ENCODE data around the gene SCIMP.
A peak's percentile ranks its signal among the peaks of the same experiment; 100 is the strongest.

The SCIMP gene

GRCh38 chr17:5234645-5235576 lies at the start of gene SCIMP:
Gene SCIMP, minus strand, starts transcription at chr17:5234860. Its CDS starts 105 bp downstream, at chr17:5234755.
- TF ChIP-seq ZNF274 (IDR thresholded peaks at IDR 0.05; ENCODE audit: low read depth, low read length), result no peak

DNA sequence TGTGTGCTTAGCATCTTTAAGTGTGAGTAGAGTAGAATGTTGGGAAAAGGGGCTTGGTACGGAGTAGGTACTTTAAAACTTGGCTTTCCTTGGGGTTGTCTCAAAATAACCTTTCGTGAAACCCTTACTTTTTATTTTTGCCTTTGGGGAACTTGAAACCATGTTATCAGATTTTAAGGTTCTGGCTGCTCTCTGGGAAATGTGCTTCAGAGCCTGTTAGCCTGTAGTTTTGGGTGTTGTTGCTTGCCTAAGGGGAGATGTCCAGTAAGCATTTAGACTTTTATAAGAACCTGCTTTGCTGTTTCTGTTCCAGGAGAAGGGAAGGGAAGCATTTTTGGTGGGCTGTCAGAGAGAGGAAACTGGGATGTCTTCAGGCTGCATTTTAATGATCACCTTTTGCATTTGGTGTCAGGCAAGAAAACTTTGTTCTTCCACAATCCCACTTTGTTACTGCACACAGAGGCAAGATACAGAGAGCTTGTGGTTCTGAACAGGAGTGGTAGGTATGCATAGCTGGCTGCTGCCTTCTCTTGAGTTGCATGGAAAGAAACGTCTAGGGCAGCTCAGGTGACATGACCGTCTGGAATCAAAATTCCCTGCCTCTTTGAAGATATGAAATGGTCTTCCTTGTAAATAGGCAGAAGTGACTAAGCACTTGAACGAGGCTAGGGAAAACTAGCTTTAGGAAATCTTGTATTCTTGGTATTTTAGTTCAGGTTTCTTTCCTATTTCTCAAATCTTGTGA lies 49.1 kb upstream of the SCIMP start:
- TF ChIP-seq ZNF274 (IDR thresholded peaks at IDR 0.05; ENCODE audit: low read depth, low read length), result no peak
- peak overlapping the region; percentile 98 for H3K4me3 ChIP-seq (ENCODE audit: low read length)

More at GRCh38 chr17:5234645-5235576, at the start of gene SCIMP:
- peak within 1 kb of the TSS; percentile 46 for H3K4me3 ChIP-seq (ENCODE audit: low read length)

- TF ChIP-seq ZNF274 (IDR thresholded peaks at IDR 0.05; ENCODE audit: low read depth, low read length), result no peak
- peak overlapping the region; percentile 98 for H3K4me3 ChIP-seq (ENCODE audit: low read length)
Observed at GRCh38 chr17:5282642-5283217, 48.1 kb upstream of the SCIMP start.

DNA sequence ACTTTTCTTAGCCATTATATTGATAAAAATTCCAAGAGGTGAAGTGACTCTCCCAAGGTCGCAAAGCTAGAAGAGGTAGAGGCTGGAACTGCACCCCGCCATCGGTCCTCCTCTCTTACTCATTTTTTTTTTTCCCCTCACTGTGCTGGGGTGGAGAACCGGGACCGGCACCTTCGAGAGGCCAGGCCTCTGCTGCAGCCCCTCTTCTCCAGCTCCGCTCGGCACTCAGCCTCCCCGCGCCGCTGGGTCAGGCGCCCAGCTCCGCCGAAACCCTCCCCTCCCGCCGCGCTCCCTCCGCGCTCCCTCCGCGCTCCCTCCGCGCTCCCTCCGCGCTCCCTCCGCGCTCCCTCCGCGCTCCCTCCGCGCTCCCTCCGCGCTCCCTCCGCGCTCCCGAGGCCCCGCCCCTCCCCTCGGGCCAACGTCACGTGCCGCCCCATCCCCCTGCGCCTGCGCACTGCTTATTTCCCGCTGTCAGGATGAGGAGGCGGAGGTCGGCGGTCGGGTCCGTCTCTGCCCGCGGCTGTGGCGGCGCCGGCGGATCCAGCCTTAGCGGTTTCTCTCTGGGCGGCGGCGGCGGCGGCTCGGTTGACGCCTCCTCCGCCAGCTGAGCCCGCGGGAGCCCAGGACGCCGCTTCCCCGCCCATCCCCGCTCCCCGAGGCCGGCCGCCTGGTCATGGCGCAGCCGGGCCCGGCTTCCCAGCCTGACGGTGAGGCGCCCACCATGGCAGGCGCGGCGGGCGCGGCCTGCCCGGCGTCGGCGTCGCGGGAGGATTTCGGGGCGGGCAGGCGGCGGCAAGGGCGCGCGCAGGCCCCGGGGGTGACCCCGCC lies 47.4 kb upstream of the SCIMP start, which contains the start of gene RABEP1:
Gene RABEP1, plus strand, starts transcription at position 471 of the 828 bp plus-strand sequence. Its CDS starts 203 bp downstream, at position 674.
- H3K4me3 ChIP-seq (ENCODE audit: low read length), result peak within 1 kb of the TSS; percentile 98
- TF ChIP-seq ZNF274 (IDR thresholded peaks at IDR 0.05; ENCODE audit: low read depth, low read length), result no peak

DNA sequence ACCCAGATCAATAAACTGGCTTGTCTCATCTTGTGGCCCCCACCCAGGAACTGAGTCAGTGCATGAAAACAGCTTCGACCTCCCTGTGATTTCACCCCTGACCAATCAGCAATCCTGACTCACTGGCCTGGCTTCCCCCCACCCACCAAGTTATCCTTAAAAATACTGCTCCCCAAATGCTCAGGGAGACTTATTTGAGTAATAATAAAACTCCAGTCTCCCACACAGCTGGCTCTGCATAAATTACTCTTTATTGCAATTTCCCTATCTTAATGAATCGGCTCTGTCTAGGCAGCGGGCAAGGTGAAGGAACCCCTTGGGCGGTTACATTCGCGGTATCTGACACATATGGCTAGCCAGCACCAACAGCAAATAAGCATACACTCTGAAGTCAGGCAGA lies 37.7 kb upstream of the SCIMP start:
- TF ChIP-seq ZNF274 (IDR thresholded peaks at IDR 0.05; ENCODE audit: low read depth, low read length), result no peak
- H3K4me3 ChIP-seq (ENCODE audit: low read length), result no peak overlapping the region

DNA sequence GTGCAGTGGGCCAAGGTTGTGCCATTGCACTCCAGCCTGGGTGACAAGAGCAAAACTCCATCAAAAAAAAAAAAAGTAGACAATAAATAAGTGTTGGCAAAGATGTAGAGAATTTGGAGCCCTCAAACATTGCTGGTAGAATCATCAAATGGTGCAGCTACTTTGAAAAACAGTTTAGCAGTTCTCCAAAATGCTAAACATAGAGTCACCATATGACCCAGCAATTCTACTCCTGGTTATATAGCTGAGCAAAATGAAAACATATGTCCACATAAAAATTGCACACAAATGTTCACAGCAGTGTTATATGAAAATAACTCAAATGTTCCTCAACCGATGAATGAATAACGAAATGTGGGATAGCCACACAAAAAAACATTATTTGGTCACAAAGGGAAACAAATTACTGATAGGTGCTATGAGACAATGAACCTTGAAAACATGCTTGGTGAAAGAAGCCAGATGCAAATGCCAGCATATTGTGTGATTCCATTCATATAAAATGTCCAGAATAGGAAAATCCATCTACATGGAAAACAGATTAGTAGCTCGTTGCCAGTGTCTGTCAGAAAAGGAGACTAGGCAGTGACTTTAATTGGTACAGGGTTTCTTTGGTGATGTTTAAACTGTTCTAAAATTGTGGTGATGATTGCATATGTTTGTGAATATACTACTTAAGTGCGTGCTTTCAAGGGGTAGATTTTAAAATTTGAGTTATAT lies 34.7 kb upstream of the SCIMP start:
- H3K4me3 ChIP-seq (ENCODE audit: low read length), result no peak overlapping the region
- TF ChIP-seq ZNF274 (IDR thresholded peaks at IDR 0.05; ENCODE audit: low read depth, low read length), result no peak

DNA sequence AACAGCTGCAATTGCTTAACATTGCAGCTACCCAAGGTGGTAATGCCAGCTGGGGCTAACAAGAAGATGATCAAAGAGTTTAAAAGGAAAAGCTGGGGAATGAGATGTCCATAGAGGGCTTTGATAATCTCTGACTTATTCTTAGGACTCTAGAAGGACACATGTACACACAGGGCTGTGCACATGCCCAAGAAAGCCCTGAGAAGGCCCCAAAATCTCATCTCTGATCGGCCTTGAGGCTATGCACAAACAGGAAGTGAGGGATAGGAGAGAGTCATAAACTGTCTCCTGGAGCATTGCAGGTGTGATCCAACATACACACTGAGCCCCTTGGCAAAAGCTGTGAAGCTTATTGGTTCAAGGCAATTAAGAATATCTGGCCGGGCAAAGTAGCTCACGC lies 30.2 kb upstream of the SCIMP start:
- TF ChIP-seq ZNF274 (IDR thresholded peaks at IDR 0.05; ENCODE audit: low read depth, low read length), result no peak
- H3K4me3 ChIP-seq (ENCODE audit: low read length), result no peak overlapping the region

GRCh38 chr17:5263441-5263840 lies 28.8 kb upstream of the SCIMP start:
- TF ChIP-seq ZNF274 (IDR thresholded peaks at IDR 0.05; ENCODE audit: low read depth, low read length), result no peak
- no peak overlapping the region for H3K4me3 ChIP-seq (ENCODE audit: low read length)

GRCh38 chr17:5262416-5262991 lies 27.8 kb upstream of the SCIMP start:
- H3K4me3 ChIP-seq (ENCODE audit: low read length), result no peak overlapping the region
- TF ChIP-seq ZNF274 (IDR thresholded peaks at IDR 0.05; ENCODE audit: low read depth, low read length), result no peak

GRCh38 chr17:5260542-5260941 lies 25.9 kb upstream of the SCIMP start:
- H3K4me3 ChIP-seq (ENCODE audit: low read length), result no peak overlapping the region
- no peak for TF ChIP-seq ZNF274 (IDR thresholded peaks at IDR 0.05; ENCODE audit: low read depth, low read length)

DNA sequence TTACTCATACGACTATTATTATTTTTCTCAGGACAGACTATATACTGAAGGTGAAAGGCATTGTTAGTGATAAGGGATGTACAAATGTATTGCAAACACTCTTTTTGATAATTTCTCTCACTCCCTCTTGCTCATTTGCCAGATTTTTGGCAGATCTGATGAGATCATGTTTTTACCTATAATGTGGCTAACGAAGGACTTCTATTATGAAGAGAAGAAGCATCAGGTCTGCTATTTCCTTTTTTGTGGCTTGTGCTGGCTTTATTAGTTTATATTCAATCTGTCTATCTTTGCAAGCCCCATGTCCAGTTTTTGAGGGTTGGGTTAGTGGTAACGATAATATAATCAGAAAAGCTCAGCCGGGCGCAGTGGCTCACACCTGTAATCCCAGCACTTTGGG lies 22.5 kb upstream of the SCIMP start:
- H3K4me3 ChIP-seq (ENCODE audit: low read length), result no peak overlapping the region
- TF ChIP-seq ZNF274 (IDR thresholded peaks at IDR 0.05; ENCODE audit: low read depth, low read length), result no peak

GRCh38 chr17:5254903-5255521 lies 20.4 kb upstream of the SCIMP start:
- TF ChIP-seq ZNF274 (IDR thresholded peaks at IDR 0.05; ENCODE audit: low read depth, low read length), result no peak
- no peak overlapping the region; the same call in 1 of the 2 replicates for H3K4me3 ChIP-seq (ENCODE audit: low read length)
